Measurements from ENCODE around the gene VEGFC.

Gene VEGFC

DNA sequence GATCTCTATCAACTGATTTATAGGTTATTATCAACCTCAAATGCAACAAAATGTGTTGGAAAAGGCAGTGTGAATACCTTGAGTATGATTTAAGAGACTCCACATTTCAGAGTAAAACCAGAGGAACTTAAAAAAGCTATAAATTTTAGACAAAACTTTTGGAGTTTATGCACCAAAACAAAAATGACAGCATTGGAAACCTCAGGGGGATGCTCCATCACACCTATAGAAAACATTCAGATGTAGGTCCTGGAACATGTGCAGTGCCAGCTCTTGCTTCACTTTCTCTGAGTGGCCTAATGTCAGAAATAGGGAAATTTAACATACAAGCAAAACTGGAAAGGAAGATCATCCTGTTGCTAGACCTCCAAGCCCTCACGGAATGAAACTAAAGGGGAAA is 5.8 kb upstream of the VEGFC start:
- DNase-seq (ENCODE audit: low read depth in 2 of 2), result no peak

DNA sequence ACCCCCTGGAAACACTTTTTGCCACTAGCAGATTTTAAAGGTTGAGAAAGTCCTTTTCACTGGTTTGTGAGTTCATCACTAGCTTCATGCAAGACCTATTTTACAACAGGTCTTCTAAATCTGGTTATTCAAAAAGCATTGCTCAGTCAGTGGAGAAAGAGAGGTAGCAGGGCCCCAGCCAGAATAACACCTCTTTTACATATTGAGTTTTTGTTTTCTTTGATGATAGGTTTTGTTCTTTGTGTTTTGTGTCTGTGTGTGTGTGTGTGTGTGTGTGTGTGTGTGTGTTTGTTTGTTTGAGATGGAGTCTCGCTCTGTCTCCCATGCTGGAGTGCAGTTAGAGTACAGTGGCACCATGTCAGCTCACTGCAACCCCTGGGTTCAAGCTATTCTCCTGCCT is 2.7 kb upstream of the VEGFC start:
- DNase-seq (ENCODE audit: low read depth in 2 of 2), result no peak

- DNase-seq (ENCODE audit: low read depth in 2 of 2), result no peak
These were observed 1.9 kb upstream of the VEGFC start for GRCh38 chr4:176794651-176795050.

GRCh38 chr4:176794151-176794550 is 1.4 kb upstream of the VEGFC start:
- no peak for DNase-seq (ENCODE audit: low read depth in 2 of 2)

GRCh38 chr4:176793060-176793605 is 411 bp upstream of the VEGFC start:
- no peak for DNase-seq (ENCODE audit: low read depth in 2 of 2)

DNA sequence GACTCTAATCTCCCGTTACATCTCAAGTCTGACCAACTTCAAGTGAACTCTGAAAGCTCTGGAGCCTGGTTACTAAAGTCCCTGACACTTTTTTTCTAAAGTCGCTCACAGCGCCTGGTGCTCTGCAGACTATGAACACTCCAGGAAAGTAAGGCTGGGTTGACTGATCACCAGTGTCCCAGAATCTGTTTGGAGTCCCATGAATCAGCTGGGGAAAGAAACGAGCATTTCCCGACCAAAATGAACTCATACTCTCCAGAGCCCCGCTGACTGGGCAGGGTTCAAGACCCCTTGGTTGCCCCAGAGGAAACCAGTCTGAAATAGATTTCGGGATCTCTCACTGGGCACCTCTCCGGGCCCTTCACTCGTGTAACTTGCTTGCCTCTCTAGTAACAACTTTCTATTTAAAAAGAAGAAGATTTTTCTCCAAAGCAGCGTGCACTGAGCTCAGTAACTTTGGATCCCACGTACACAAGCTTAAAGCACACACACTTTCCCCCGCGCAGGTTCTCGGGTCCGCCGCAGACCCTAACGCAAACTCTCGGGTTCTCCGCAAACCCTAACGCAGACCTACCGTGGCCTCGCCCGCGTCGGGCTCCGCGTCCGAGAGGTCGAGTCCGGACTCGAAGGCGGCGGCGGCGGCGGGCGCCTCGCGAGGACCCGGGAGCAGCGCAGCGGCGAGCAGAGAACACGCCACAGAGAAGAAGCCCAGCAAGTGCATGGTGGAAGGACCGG is 964 bp downstream of the VEGFC start:
- DNase-seq (ENCODE audit: low read depth in 2 of 2), result no peak

DNA sequence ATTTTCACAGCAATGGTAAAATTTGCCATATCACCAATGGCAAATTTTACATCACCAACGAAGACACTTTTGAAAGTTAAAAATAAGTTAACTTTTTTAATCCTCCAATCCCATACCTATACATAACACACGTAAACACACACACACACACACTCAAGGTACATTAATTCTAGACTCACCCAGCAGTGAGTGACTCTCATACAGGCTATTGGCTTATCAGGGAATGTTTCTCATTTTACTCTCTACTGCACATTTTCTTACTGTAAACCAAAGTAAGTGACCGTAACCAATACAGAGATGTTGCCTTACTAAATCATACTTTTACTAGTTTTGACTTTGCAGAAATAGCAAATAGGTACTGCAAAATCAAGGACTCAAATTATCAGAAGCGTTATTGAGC is 2.3 kb downstream of the VEGFC start:
- DNase-seq (ENCODE audit: low read depth in 2 of 2), result no peak

DNA sequence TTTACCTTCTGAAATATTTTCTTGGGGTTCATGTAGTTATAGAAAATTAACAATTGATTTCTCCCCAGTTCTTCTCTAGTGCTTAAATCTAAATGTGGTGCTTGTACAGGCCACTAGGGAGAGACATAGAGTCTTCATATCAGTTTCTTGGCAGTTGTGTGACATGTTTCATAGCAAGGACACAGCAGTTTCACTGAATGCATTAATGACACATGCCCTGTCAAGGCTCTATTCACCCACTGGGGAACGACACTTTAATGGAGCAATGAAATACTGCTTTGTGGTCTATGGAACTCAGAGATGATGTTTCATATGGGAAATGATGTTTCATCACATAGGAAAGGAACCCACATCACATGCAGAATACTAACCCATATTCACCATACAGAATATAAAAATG is 2.8 kb downstream of the VEGFC start:
- DNase-seq (ENCODE audit: low read depth in 2 of 2), result no peak

GRCh38 chr4:176788971-176789370 is 3.8 kb downstream of the VEGFC start:
- DNase-seq (ENCODE audit: low read depth in 2 of 2), result no peak

- no peak for DNase-seq (ENCODE audit: low read depth in 2 of 2)
These were observed 4.5 kb downstream of the VEGFC start for GRCh38 chr4:176788248-176788647.

DNA sequence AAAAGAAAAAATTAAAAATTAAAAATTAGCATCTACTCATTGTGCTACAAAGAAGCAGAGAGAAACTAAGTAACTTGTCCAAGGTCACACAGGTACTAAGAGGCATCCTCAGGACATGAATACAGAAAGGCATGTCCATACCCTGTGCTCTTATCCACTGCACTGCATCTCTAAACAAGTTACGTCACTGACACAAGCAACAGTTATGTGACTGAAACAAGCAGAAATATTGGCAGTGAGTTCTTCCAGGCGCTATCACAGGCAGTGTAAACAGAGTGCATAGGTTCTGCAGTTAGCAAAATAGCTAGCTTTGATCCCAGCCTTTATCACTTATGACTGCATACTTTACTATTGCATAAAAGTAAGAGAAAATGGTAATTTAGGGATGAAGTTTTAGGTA is 7.9 kb downstream of the VEGFC start:
- no peak for DNase-seq (ENCODE audit: low read depth in 2 of 2)

DNA sequence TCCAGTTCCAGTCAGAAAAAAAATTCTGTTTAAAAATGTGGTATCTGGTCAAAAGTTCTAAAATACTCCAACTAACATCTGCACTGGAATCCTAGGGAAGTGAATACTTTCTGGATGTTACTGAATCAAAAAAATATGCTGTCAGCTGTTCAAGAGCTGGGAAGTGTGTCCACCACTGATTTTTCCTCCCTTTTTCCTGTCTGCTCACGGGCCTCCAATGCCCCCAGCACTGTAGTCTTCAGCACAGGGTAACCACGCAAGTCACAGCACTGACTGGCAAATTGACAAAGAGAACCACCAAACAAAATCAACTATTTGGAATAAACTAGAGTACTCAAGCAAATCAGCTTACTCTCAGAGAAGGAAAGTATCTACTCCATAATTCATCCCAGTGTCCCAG is 9.9 kb downstream of the VEGFC start:
- DNase-seq (ENCODE audit: low read depth in 2 of 2), result no peak

- no peak for DNase-seq (ENCODE audit: low read depth in 2 of 2)
These were observed 10.5 kb downstream of the VEGFC start for GRCh38 chr4:176782191-176782590.

GRCh38 chr4:176781739-176782100 is 11.0 kb downstream of the VEGFC start:
- no peak for DNase-seq (ENCODE audit: low read depth in 2 of 2)

DNA sequence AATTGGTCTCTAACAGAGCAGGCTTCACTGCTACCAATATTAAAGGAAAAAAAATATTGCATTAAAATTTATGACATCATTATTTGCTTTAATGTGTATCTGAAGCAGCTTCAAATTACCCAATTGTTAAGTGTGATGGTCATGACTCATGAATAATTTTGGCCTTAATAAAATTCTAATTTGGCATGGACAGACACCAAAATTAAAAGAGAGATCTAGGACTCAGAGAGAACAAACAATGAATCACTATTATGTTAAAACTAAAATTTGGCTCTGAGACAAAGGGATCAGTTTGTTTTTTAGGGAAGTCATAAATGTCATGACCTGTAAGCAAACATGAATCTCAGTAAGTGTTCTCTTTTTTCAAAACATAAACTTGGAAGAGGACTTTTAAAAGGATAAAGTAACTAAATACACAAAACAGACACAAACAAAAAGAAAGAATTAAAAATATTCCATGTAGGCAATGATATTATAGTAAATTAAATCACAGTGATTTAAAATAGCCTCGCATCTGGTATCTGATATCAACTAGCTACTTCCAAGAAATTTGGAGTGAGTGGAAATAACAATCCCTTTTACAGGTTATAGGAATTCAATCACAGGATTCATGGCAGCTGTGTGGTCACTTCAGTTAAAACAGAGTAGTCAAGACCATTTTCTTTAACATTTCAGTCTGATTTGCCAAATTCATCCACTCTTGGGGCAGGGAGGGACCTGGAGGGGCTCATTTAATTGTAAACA is 11.6 kb downstream of the VEGFC start:
- no peak for DNase-seq (ENCODE audit: low read depth in 2 of 2)

- no peak for DNase-seq (ENCODE audit: low read depth in 2 of 2)
These were observed 13.3 kb downstream of the VEGFC start for GRCh38 chr4:176779421-176779820.

GRCh38 chr4:176778491-176778890 is 14.2 kb downstream of the VEGFC start:
- DNase-seq (ENCODE audit: low read depth in 2 of 2), result no peak

- no peak for DNase-seq (ENCODE audit: low read depth in 2 of 2)
These were observed 14.7 kb downstream of the VEGFC start for GRCh38 chr4:176778063-176778462.

DNA sequence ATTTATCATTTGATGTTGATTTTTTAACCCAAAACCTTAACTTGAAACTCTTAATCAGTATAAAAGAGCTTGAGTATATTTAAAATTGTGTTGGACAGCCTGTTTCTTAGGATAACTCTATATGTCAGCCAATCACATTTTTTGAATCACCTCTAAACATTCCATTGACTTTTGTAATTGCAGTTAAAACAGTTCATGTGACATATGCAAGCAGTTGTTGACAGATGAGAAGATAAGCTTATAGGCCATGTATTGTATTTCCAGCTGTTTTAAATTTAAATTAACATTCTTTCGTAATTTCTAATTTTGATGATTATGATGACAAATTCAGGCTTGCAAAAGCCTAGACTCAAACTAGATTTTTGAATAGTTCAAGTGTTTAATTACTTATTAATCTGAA is 17.4 kb downstream of the VEGFC start:
- no peak for DNase-seq (ENCODE audit: low read depth in 2 of 2)

DNA sequence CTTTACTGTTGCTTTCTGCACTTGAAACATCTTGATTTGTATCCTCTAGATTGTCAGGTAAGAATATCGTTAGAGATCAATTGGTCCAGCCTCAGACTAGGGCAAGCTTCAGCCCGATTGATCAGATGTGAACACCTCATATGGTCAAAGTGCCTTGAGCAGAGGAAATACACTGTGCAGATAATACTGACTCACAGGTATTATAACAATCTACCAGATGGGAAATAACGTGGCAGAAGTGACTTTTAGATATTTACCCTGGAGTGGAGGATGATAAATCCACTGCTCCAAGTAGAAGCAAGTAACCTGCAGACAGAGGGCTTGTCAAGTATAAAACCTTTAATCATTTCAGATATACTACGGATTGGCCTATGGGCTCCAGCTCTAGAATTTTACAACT is 17.9 kb downstream of the VEGFC start:
- no peak for DNase-seq (ENCODE audit: low read depth in 2 of 2)

DNA sequence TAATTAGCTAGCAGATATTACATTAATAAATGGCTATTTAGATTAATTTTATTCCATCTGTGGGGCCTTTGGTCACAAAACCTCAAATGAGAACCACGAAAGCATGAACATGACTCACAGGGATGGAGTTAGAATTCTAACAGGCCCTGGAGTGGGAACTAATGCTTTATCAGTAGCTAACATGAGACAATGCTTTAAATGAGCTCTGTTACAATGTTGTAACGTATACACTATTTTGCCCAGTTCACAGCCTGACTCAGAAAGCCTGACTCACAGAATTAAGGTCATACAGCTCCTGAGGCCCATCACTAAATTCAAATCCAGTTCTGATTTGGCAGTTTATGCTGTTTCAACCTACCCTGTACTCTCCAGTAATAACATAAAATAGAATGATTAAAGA is 23.2 kb downstream of the VEGFC start:
- no peak for DNase-seq (ENCODE audit: low read depth in 2 of 2)

- no peak for DNase-seq (ENCODE audit: low read depth in 2 of 2)
These were observed 25.5 kb downstream of the VEGFC start for GRCh38 chr4:176767183-176767582.

- DNase-seq (ENCODE audit: low read depth in 2 of 2), result no peak
These were observed 29.9 kb downstream of the VEGFC start for GRCh38 chr4:176762661-176763308.

All from stimulated activated CD4-positive, alpha-beta T cell treated with anti-CD3 and anti-CD28 coated beads, Interleukin-1b, Interleukin-23, amount 100 ng/mL, for 4 hours (primary cell).